HEK293 (cell line): ENCODE measurements around the gene CTXND2.

Source experiments
- GLI4 ChIP-seq: fragments of 450-650 bp; formaldehyde crosslinking; IDR thresholded peaks from 2 replicates; pipeline ENCODE4 v1.5.1; 2016; ENCODE audit warnings: missing biosample characterization, missing genetic modification characterization
- RBAK ChIP-seq: fragments of 450-650 bp; formaldehyde crosslinking; IDR thresholded peaks from 2 replicates; pipeline ENCODE4 v1.5.1; 2016; ENCODE audit warnings: missing biosample characterization, missing genetic modification characterization
- SP2 ChIP-seq: fragments of 450-650 bp; formaldehyde crosslinking; IDR thresholded peaks from 2 replicates; pipeline ENCODE4 v1.5.1; 2016; ENCODE audit warnings: missing biosample characterization, missing genetic modification characterization
- ZNF184 ChIP-seq: fragments of 450-650 bp; IDR thresholded peaks from 2 replicates; pipeline ENCODE4 v1.5.1; 2018; ENCODE audit warnings: missing biosample characterization, mild to moderate bottlenecking, missing genetic modification characterization
- ZNF423 ChIP-seq: fragments of 450-650 bp; formaldehyde crosslinking; IDR thresholded peaks from 2 replicates; pipeline ENCODE4 v1.5.1; 2016; ENCODE audit warnings: missing biosample characterization, missing genetic modification characterization
- ZNF473 ChIP-seq: fragments of 450-650 bp; formaldehyde crosslinking; IDR thresholded peaks from 2 replicates; pipeline ENCODE4 v1.5.1; 2017; ENCODE audit warnings: missing biosample characterization, missing genetic modification characterization
- ZNF768 ChIP-seq: fragments of 450-650 bp; formaldehyde crosslinking; IDR thresholded peaks from 2 replicates; pipeline ENCODE4 v1.5.1; 2018; ENCODE audit warnings: missing biosample characterization, mild to moderate bottlenecking, missing genetic modification characterization
- TF ChIP-seq, protein P1 (sequence below): fragments of 450-650 bp; formaldehyde crosslinking; IDR thresholded peaks from 2 replicates; pipeline ENCODE4 v1.5.1; 2016; ENCODE audit warnings: missing biosample characterization, missing genetic modification characterization
- TF ChIP-seq, protein P2 (sequence below): fragments of 450-650 bp; IDR thresholded peaks from 2 replicates; pipeline ENCODE4 v1.5.1; 2018; ENCODE audit warnings: missing biosample characterization, missing genetic modification characterization
- TF ChIP-seq, protein P3 (sequence below): fragments of 450-650 bp; formaldehyde crosslinking; IDR thresholded peaks from 2 replicates; pipeline ENCODE4 v1.5.1; 2017; ENCODE audit warnings: missing biosample characterization, missing genetic modification characterization
- TF ChIP-seq, protein P4 (sequence below): sonication (generic); formaldehyde crosslinking; IDR thresholded peaks from 2 replicates; pipeline ENCODE4 v1.8.1; 2022; ENCODE audit warnings: mild to moderate bottlenecking, moderate library complexity, missing genetic modification reagents

DNA sequence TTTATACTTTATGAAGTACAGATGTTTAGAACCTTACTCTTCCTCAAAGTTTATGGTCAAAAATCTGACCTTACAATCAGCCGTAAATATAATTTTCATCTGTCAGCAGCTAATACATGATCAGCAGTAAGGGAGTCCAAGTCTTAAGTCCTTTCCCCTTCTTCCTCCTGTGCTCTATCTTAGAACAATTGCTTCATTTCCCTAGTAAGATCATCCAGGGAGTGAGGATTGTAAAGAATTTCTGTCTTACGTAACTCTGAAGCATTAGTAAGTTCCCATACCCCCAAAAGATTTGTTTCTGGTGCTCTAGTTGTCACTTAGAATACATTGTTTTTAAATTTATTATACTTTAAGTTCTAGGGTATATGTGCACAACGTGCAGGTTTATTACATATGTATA lies 41.4 kb downstream of the CTXND2 start:
- TF ChIP-seq GLI4 (tag by site-specific recombination) (no peak), ZNF184 (tag by site-specific recombination) (no peak), ZNF423 (no peak), SP2 (tag by site-specific recombination) (no peak), ZNF768 (tag by site-specific recombination) (no peak), ZNF473 (no peak), RBAK (tag by site-specific recombination) (no peak)
- TF ChIP-seq, protein P1, sequence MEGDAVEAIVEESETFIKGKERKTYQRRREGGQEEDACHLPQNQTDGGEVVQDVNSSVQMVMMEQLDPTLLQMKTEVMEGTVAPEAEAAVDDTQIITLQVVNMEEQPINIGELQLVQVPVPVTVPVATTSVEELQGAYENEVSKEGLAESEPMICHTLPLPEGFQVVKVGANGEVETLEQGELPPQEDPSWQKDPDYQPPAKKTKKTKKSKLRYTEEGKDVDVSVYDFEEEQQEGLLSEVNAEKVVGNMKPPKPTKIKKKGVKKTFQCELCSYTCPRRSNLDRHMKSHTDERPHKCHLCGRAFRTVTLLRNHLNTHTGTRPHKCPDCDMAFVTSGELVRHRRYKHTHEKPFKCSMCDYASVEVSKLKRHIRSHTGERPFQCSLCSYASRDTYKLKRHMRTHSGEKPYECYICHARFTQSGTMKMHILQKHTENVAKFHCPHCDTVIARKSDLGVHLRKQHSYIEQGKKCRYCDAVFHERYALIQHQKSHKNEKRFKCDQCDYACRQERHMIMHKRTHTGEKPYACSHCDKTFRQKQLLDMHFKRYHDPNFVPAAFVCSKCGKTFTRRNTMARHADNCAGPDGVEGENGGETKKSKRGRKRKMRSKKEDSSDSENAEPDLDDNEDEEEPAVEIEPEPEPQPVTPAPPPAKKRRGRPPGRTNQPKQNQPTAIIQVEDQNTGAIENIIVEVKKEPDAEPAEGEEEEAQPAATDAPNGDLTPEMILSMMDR (tag by site-specific recombination) = no peak
- TF ChIP-seq, protein P2, sequence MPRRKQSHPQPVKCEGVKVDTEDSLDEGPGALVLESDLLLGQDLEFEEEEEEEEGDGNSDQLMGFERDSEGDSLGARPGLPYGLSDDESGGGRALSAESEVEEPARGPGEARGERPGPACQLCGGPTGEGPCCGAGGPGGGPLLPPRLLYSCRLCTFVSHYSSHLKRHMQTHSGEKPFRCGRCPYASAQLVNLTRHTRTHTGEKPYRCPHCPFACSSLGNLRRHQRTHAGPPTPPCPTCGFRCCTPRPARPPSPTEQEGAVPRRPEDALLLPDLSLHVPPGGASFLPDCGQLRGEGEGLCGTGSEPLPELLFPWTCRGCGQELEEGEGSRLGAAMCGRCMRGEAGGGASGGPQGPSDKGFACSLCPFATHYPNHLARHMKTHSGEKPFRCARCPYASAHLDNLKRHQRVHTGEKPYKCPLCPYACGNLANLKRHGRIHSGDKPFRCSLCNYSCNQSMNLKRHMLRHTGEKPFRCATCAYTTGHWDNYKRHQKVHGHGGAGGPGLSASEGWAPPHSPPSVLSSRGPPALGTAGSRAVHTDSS (tag by site-specific recombination) = no peak
- TF ChIP-seq, protein P3, sequence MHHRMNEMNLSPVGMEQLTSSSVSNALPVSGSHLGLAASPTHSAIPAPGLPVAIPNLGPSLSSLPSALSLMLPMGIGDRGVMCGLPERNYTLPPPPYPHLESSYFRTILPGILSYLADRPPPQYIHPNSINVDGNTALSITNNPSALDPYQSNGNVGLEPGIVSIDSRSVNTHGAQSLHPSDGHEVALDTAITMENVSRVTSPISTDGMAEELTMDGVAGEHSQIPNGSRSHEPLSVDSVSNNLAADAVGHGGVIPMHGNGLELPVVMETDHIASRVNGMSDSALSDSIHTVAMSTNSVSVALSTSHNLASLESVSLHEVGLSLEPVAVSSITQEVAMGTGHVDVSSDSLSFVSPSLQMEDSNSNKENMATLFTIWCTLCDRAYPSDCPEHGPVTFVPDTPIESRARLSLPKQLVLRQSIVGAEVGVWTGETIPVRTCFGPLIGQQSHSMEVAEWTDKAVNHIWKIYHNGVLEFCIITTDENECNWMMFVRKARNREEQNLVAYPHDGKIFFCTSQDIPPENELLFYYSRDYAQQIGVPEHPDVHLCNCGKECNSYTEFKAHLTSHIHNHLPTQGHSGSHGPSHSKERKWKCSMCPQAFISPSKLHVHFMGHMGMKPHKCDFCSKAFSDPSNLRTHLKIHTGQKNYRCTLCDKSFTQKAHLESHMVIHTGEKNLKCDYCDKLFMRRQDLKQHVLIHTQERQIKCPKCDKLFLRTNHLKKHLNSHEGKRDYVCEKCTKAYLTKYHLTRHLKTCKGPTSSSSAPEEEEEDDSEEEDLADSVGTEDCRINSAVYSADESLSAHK (tag by site-specific recombination) = no peak
- TF ChIP-seq, protein P4, sequence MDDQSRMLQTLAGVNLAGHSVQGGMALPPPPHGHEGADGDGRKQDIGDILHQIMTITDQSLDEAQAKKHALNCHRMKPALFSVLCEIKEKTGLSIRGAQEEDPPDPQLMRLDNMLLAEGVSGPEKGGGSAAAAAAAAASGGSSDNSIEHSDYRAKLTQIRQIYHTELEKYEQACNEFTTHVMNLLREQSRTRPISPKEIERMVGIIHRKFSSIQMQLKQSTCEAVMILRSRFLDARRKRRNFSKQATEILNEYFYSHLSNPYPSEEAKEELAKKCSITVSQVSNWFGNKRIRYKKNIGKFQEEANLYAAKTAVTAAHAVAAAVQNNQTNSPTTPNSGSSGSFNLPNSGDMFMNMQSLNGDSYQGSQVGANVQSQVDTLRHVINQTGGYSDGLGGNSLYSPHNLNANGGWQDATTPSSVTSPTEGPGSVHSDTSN (CRISPR knock-in tag) = no peak
